Fibroblast of mammary gland (primary cell): ENCODE measurements around the gene GGT6.

ENCODE experiments used
- DNase-seq: peaks from one replicate; pipeline ENCODE4 v3.0.0-alpha.2; 2010; ENCODE audit warnings: low read depth
- H3K4me3 ChIP-seq: 2 replicates; pipeline ENCODE4 v1.5.1; 2011; ENCODE audit warnings: low read depth, mild to moderate bottlenecking, low read length, moderate library complexity; ENCODE audit not compliant: control insufficient read depth
- CTCF ChIP-seq: conservative IDR thresholded peaks from 2 replicates; pipeline ENCODE4 v1.5.1; 2011; ENCODE audit warnings: low read depth, low read length, inconsistent platforms; ENCODE audit not compliant: control insufficient read depth, insufficient read depth

GGT6 gene

DNA sequence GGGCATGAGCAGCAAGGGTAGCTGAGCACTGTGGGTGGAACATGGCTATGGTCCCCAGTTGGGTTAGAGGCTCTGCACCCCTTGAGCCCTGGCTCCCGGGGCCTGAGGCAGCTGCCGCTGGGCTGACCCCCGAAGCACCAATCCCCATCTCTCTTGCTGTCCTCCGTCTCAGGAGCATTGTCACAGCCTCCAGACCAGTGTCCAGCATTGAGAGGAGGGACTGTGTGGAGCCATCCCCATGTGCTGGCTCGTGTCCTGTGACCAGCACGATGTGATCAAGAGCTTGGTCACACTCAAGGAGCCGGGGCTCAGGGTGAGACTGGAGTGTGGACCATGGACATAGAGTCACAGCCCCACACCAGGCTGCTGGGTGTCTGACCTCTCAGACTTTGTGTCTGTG, 26.8 kb upstream of the GGT6 start:
- H3K4me3 ChIP-seq: no peak overlapping the region
- no peak for TF ChIP-seq CTCF
- DNase-seq: no peak

DNA sequence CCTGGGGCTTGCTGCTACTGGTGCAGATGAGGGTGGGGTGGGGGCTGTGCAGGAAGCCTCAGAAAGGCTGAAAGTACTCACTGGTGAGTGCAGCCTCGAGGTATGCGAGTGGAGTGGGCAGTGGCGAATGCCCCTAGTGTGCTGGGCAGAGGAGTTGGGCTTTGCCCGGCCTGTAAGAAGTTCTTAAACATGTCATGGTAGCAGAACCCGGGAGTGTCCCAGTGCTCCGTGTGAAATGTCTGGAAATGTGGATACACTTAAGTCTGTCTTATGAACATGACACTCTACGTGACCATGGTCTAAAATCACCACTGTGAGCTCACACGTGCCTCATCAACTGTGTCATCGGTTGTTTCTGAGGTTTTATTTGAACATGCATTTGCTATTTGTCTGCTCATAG, 25.7 kb upstream of the GGT6 start:
- H3K4me3 ChIP-seq: no peak overlapping the region
- no peak for DNase-seq
- no peak for TF ChIP-seq CTCF

- no peak for TF ChIP-seq CTCF
- no peak for DNase-seq
- H3K4me3 ChIP-seq: no peak overlapping the region
Observed at GRCh38 chr17:4585638-4585994, 25.2 kb upstream of the GGT6 start.

GRCh38 chr17:4584917-4585637, 24.7 kb upstream of the GGT6 start:
- no peak for TF ChIP-seq CTCF
- DNase-seq: no peak
- H3K4me3 ChIP-seq: no peak overlapping the region

DNA sequence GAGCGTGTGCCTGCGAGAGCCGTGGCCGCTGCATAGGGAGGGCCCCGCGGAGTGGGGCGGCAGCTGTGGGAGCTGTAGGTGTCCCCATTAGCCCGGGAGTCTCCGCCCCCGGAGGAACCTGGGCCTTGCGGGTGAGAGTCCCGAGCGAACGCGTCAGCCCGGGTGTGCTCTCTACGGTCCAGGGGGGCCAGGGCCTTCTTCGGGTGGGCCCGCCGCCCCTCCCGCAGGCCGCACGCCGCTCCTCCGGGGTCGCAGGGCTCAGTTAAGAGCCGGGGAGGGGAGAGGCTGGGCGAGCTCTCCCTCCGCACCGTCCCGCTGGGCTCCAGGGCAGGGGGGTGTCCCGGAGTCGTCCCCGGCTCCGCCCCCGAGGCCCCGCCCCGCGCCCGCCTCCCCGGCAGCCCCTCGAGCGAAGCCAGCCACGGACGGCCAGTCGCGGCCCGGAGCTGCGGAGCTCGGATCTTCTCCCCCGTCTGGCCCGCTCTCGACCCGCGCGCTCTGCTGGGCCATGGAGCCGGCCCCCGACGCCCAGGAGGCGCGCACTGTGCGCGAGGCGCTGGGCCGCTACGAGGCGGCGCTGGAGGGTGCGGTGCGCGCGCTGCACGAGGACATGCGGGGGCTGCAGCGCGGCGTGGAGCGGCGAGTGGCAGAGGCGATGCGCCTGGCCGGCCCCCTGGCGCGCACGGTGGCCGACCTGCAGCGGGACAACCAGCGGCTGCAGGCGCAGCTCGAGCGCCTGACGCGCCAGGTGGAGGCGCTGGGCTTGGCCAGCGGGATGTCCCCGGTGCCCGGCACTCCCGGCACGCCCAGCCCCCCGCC, 23.9 kb upstream of the GGT6 start, which contains the start of gene SMTNL2:
Gene SMTNL2, plus strand, starts transcription at position 429 of the 816 bp plus-strand sequence. Its CDS starts 77 bp downstream, at position 506.
- no peak within 1 kb of the TSS for H3K4me3 ChIP-seq
- TF ChIP-seq CTCF: no peak
- no peak for DNase-seq

GRCh38 chr17:4583782-4584100, 23.4 kb upstream of the GGT6 start:
- DNase-seq: no peak
- TF ChIP-seq CTCF: peak; percentile 18
- no peak overlapping the region for H3K4me3 ChIP-seq
